K562 (cell line): ENCODE data around the gene MVP. TPM values are rescaled to one million over a fixed set of nuclear protein-coding genes. Genes with fewer than 3 reads are reported as not detected.

Experiments
- ATAC-seq: fragments of 200-7000 bp; cut with Tn5 transposase; 3 replicates; pipeline ENCODE4 v1.9.1; 2020; ENCODE audit warnings: moderate library complexity
- BruUV-seq: library from RNA; stranded (reverse); fragments of 400-500 nt; replicated peaks from 2 replicates; lab custom pipeline; 2021; lab: Mats Ljungman, UMichigan
- CTCF ChIA-PET: fragments of 300-600 bp; formaldehyde crosslinking; extraction: SDS; loops from one replicate; lab custom pipeline; 2021; ENCODE audit warnings: low intra/inter-chr PET ratio; lab: Yijun Ruan, JAX
- POLR2A ChIA-PET: fragments of 300-600, 350-650 bp; sonication (Branson Sonifier 250); formaldehyde crosslinking; extraction: SDS; loops from one replicate; lab custom pipeline; 2021; ENCODE audit warnings: antibody characterized with exemption, inconsistent platforms; lab: Yijun Ruan, JAX
- DNase-seq, 4 experiments: peaks; one replicate each; pipeline versions ENCODE4 v3.0.0 to v3.0.0-alpha.2; 2011 to 2018; ENCODE audit warnings: low spot score in 3 of 4, mixed read lengths in 3 of 4; ENCODE audit errors: extremely low read depth in 1 of 4
- FAIRE-seq: peaks from 2 replicates; lab custom pipeline; 2011; peaks lifted over from hg19 to GRCh38; lab: Jason Lieb, UNC
- H2AFZ ChIP-seq: 2 replicates; pipeline ENCODE4 v1.6.0; 2011; ENCODE audit warnings: low read depth, low read length, control low read depth, inconsistent platforms
- H3K27ac ChIP-seq: fragments of 200-600 bp; 3 replicates; pipeline ENCODE4 v1.8.0; 2011; ENCODE audit warnings: low read depth, mild to moderate bottlenecking, control low read depth, inconsistent platforms, low read length, moderate library complexity, mixed read lengths; ENCODE audit errors: extremely low read depth
- H3K27me3 ChIP-seq, 2 experiments: fragments of 300-600 bp in 1 of 2; 2 replicates in 1 of 2; 3 replicates in 1 of 2; pipeline versions ENCODE4 v1.6.0 to v1.8.0; 2011; ENCODE audit warnings: inconsistent platforms in 2 of 2, low read length in 2 of 2, mild to moderate bottlenecking in 1 of 2, mixed read lengths in 1 of 2, moderate library complexity in 1 of 2; ENCODE audit not compliant: control insufficient read depth in 2 of 2, insufficient read depth in 2 of 2
- H3K36me3 ChIP-seq: fragments of 300-600 bp; 3 replicates; pipeline ENCODE4 v1.8.0; 2011; ENCODE audit warnings: mild to moderate bottlenecking, low read length, inconsistent platforms; ENCODE audit not compliant: control insufficient read depth, insufficient read depth
- H3K4me1 ChIP-seq, 2 experiments: fragments of 200-600 bp in 1 of 2; replicated peaks in 1 of 2; 2 replicates in 1 of 2; 3 replicates in 1 of 2; pipeline versions ENCODE4 v1.5.1 to v1.8.0; 2011; ENCODE audit warnings: inconsistent platforms in 2 of 2, low read length in 2 of 2, mild to moderate bottlenecking in 1 of 2, mixed read lengths in 1 of 2, moderate library complexity in 1 of 2; ENCODE audit not compliant: control insufficient read depth in 2 of 2, insufficient read depth in 2 of 2
- H3K4me2 ChIP-seq: 2 replicates; pipeline ENCODE4 v1.6.1; 2011; ENCODE audit warnings: low read length, control low read depth, inconsistent platforms, mixed read lengths; ENCODE audit not compliant: insufficient read depth
- H3K4me3 ChIP-seq: fragments of 200-600 bp; sonication (generic), shearing (Covaris generic); 2 replicates; pipeline ENCODE4 v1.5.1; 2016; ENCODE audit warnings: control low read depth, inconsistent platforms
- H3K79me2 ChIP-seq: fragments of 200-600 bp; 3 replicates; pipeline ENCODE4 v1.8.0; 2011; ENCODE audit warnings: low read length, inconsistent platforms; ENCODE audit not compliant: control insufficient read depth, insufficient read depth
- H3K9ac ChIP-seq, 2 experiments: 2 replicates each; pipeline versions ENCODE4 v1.6.0 to v1.6.1; 2011; ENCODE audit warnings: low read depth in 2 of 2, low read length in 2 of 2, control low read depth in 1 of 2, inconsistent platforms in 1 of 2, mild to moderate bottlenecking in 1 of 2, mixed read lengths in 1 of 2; ENCODE audit not compliant: insufficient read depth in 1 of 2
- H3K9me1 ChIP-seq: one replicate; pipeline ENCODE4 v1.6.0; 2011; ENCODE audit warnings: inconsistent platforms, mild to moderate bottlenecking, low read length, moderate library complexity; ENCODE audit not compliant: control insufficient read depth, insufficient read depth
- H3K9me3 ChIP-seq: replicated peaks from 2 replicates; pipeline ENCODE4 v1.5.1; 2011; ENCODE audit warnings: low read depth, low read length, inconsistent platforms; ENCODE audit not compliant: control insufficient read depth, insufficient read depth
- H4K20me1 ChIP-seq: replicated peaks from 2 replicates; pipeline ENCODE4 v1.6.1; 2011; ENCODE audit warnings: low read length, inconsistent platforms, mixed read lengths; ENCODE audit not compliant: control insufficient read depth, insufficient read depth
- YY1 ChIP-seq, 3 experiments: IDR thresholded peaks; 2 replicates each; pipeline ENCODE4 v1.6.1; 2011; ENCODE audit warnings: low read length in 2 of 3, mild to moderate bottlenecking in 2 of 3, moderate library complexity in 2 of 3, borderline replicate concordance in 1 of 3, control low read depth in 1 of 3, low read depth in 1 of 3; ENCODE audit not compliant: insufficient read depth in 3 of 3, insufficient replicate concordance in 2 of 3, control insufficient read depth in 1 of 3, insufficient read length in 1 of 3; ENCODE audit errors: extremely low read depth in 1 of 3
- ZFP30 ChIP-seq: fragments of 250-450 bp; sonication (Bioruptor Pico); IDR thresholded peaks from 2 replicates; pipeline ENCODE4 v1.8.0; 2022; ENCODE audit warnings: moderate library complexity, mild to moderate bottlenecking, inconsistent platforms, borderline replicate concordance
- ZKSCAN3 ChIP-seq: fragments of 250-450 bp; sonication (Bioruptor Pico); IDR thresholded peaks from 2 replicates; pipeline ENCODE4 v1.4.0; 2020
- WGBS: fragments of 100-300 bp; shearing (Covaris generic); methylation state at CpG from one replicate; pipeline ENCODE4 v1.1.6; 2016; ENCODE audit warnings: low coverage, mixed read lengths; ENCODE audit not compliant: insufficient coverage; ENCODE audit errors: missing lambda C conversion rate; 5-methylcytosine and 5-hydroxymethylcytosine counted together
- in situ Hi-C: fragments of 300-500 bp; cut with MboI; formaldehyde crosslinking; loops from 4 replicates; pipeline ENCODE4 v1.15.0; 2018; ENCODE audit warnings: inconsistent platforms, mixed read lengths
- intact Hi-C: fragments of 100-400 bp; cut with micrococcal nuclease; formaldehyde crosslinking; loops from 2 replicates; pipeline ENCODE4 v1.14.2; 2022
- polyA plus RNA-seq, 8 experiments: library from polyadenylated mRNA; depleted of rRNA in 4 of 8; stranded (reverse) in 5 of 8; unstranded in 3 of 8; fragments of >200 nt; fragmentation: Nextera tagmentation in 2 of 8; fragmentation: Illumina TruSeq in 1 of 8; extraction: Ambion mirVana in 2 of 8; extraction: Trizol in 1 of 8; gene quantifications; 2 replicates each; pipeline versions ENCODE4 v1.2.1 to v1.2.3, GENCODE V29; 2011 to 2014; ENCODE audit warnings: inconsistent platforms in 1 of 8, missing spikeins in 1 of 8
- total RNA-seq, 7 experiments: library from RNA; depleted of rRNA in 6 of 7; stranded (reverse); fragments of >200 nt in 6 of 7; fragmentation: Illumina TruSeq in 2 of 7; extraction: Trizol in 2 of 7; gene quantifications; 2 replicates each; pipeline versions ENCODE4 v1.2.1 to v1.2.3, GENCODE V29; 2011 to 2021; ENCODE audit warnings: low replicate concordance in 1 of 7

The MVP gene
- total and polyA plus RNA-seq, 9 of the 15 experiments (the other 6 are each of a cell fraction or from before 2014, with no cell fraction given): 0.39 to 1.9 (median 0.76) TPM; not detected in 2

GRCh38 chr16:29804020-29804419, 16.2 kb upstream of the MVP start:
- peak overlapping the region; percentile 90 for H3K4me2 ChIP-seq
- 0 out of 2 replicates have a peak overlapping the region, but pooled peaks have one; percentile 59 for H3K4me3 ChIP-seq
- CTCF ChIA-PET: no interaction called here
- H4K20me1 ChIP-seq: peaks cover 10% of the 10 kb centered on the region; the same call in 1 of the 2 replicates
- H3K27me3 ChIP-seq: no peaks in the 10 kb centered on the region
- ATAC-seq (no peak), FAIRE-seq (no peak), DNase-seq (no peak)
- H3K27ac ChIP-seq: peak overlapping the region; percentile 99
- 73% methylated on average over 8 of the region's 8 CpGs for WGBS
- no peaks in the 10 kb centered on the region for H3K9me3 ChIP-seq
- H3K79me2 ChIP-seq: peaks cover 30% of the 10 kb centered on the region
- BruUV-seq: no TSS peak
- in situ Hi-C loops: no loop called here
- peak overlapping the region; percentile 32 to 92; a peak in 3 of 4 replicates for H3K9ac ChIP-seq
- peak in 1 of 3 experiments; percentile 51 for TF ChIP-seq YY1 (IDR thresholded peaks at IDR 0.05; ENCODE audit: borderline replicate concordance in 1 of 3, control insufficient read depth in 1 of 3, extremely low read depth in 1 of 3, insufficient read depth in 3 of 3, insufficient read length in 1 of 3, insufficient replicate concordance in 2 of 3, low read depth in 1 of 3, low read length in 2 of 3)
- no peak for TF ChIP-seq ZKSCAN3 (CRISPR knock-in tag)
- no peak for TF ChIP-seq ZFP30 (CRISPR knock-in tag)
- H3K4me1 ChIP-seq: peaks cover 20 to 30% of the 10 kb centered on the region in 2 experiments; a peak in 4 of 5 replicates
- H2AFZ ChIP-seq: no peak overlapping the region
- intact Hi-C loops: no loop called here
- no peaks in the 10 kb centered on the region for H3K9me1 ChIP-seq
- POLR2A ChIA-PET: interaction anchor here (0.5 to 6.0 kb wide), 12 partner anchors 12 to 796 kb away, joined by 3 to 114 read pairs (median 3); partner anchors contain the start of genes ALDOA, KIF22 and PAGR1
- H3K36me3 ChIP-seq: peaks cover 70% of the 10 kb centered on the region
